GM19240 (cell line): ENCODE results near the gene ARHGEF28.

Experiments
- DNase-seq: peaks from one replicate; pipeline ENCODE4 v3.0.0; 2011; ENCODE audit warnings: low spot score; ENCODE audit not compliant: insufficient read length

Gene ARHGEF28

DNA sequence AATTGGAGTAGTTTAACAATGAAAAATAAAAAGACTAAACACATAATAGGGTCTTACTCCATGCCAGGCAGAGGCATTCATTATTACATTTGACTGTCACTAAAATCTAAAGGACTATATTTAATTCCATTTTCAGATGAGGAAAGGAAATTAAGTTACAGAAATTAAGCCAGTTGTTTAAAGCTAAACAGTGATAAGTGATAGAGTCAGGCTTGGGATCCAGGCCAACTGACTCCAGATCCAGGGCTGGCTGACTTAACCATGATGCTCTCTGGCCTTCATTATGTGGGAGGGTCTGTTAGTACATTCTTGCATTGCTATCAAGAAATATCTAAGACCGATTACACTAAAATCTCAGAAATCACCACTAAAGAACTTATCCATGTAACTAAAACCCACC is 107.2 kb downstream of the ARHGEF28 start:
- no peak for DNase-seq

DNA sequence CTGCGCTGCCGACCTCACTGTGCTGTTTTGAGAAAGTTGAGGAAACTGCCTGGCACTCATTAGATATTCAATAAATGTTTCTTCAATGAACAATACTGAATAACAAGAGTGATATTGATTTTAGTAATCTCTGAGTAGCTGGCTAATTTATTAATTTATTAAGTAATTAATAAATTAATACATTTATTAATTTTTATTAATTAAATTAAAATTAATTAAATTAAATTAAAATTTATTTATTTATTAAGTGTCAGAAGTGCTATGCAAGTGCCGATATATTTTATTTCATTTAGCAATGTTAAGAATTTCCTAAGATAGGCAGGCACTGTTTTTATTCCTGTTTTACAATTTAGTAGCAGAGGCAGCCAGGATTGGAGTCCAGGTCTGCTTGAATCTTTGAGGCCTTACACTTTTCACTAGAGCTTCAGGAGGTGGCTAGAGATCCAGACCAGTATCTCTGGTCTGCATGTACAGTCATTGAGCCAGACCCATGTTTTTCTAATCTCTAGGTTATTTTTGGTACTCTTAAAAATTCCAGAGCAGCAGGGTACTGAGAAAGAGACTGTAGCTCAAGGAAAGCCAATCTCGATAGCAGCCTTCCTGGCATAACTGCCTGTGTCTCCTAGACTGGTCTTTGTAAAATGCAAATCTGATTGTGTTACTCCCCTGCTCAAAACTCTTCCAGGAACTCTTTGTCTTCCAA is 109.2 kb downstream of the ARHGEF28 start:
- DNase-seq, result no peak

DNA sequence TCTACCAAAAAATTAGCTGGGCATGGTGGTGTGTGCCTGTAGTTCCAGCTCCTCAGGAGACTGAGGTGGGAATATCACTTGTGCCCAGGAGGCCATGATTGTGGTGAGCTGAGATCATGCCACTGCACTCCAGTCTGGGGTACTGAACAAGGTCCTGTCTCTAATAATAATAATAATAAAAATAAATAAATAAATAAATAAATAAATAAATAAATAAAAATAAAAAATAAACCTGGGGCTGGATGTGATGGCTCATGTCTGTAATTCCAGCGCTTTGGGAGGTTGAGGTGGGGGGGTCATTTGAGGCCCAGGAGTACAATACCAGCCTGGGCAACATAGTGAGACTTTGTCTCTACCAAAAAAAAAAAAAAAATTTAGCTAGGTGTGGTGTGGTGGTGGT is 113.7 kb downstream of the ARHGEF28 start:
- no peak for DNase-seq

DNA sequence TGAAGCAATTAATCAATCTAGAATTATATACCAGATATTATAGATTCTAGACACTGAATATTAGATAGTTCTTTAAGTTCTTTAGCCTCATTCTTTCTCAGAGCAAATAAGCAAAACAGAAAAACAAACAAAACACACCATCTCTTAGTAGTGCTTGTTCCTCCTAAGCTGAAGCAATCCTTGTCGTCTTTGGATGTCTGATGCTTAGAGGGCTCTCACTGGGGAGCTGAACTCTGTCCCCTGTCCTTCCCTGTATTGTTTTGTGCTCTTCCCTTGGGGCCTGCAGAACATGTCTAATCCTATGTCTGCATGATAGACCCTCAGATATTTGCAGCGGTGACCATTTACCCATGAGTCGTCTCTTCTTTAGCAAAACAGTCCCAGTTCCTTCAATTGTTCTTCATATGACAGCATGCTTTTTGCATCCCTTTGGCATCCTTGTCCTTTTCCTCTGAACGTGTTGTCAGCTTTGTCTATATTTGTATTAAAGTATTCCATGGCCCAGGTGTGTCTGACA is 114.3 kb downstream of the ARHGEF28 start:
- DNase-seq, result no peak

DNA sequence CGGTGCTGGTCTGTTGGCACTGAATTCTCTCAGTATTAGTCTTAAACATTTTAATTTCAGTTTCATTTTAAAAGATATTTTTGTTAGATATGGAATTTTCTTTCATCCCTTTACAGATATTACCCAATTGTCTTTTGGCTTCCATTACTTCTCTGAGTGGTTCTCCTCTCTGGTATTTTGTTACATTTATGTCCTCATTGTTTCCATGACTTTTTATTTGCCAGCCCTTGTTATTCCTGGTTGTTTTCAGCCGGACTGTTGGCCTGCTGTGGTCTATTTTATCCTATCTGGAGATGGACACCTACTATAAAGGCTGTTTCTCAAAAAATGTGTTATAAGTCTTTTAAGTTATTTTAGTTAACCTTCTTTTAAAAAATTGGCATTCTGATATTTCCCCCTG is 117.2 kb downstream of the ARHGEF28 start:
- DNase-seq, result no peak

DNA sequence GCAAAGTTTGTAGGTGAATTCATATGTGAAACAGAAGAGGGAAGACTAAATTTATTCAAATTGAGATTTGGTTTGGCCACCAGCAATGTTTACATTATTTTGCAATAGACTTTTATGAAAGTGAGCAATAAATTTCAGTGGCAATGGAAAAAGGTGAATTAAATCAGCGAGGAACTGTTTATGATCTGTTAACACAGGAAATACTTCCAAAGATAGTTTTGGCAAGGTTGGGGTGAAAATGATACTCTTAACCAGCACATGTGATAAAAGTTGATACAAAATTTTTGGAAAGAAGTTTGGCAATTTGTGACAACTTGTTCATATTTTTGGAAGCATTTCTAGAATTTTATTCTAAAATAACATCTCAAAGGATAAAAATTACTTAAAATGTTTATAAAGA is 119.8 kb downstream of the ARHGEF28 start:
- no peak for DNase-seq

DNA sequence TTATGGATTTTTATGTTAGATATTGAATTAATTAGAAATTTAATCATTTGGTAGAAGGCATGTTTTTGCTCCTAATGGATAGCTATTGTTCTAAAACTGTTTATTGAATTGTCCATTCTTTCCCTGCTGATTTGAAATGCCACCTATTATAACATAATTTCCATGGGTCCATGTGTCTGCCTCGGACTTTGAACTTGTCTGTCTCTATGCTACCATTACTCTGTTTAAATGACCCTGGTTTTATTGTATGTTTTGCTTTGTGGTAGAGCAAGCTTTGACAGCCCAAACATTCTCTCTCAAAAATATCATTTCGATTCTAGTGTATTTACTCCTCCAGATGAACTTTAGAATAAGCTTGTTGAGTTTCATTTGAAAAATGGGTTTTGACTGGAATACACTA is 120.6 kb downstream of the ARHGEF28 start:
- no peak for DNase-seq

DNA sequence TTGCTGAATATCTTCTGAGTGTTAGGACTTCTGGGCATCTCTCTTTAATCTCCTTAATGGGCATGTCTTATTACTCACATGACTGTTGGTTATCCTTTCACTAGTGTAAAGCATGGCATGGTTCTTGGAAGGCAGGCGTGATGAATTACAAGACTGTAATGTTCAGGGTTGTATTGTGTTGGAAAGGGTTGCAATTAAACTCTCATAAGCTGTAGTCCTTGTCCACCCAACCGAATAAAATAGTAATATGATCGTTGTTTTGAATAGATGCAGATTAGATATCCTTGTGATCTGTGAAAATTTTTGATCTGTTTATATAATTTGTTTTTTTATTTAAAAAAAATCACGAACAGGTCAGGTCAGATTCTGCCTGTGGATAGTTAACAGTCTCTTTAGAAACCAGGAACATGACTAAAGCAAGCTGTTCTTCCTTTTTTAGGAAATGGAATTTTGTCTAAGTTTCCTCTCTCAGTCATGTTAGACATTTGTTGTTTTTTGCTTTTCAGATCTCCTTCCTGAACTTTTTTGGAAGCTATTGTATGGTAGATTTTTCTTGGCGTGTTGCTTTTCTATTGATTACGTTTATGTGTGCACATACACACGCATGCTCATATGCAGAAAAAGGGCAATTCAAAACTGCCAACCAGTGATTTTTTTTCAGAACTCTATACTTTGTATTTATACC is 121.8 kb downstream of the ARHGEF28 start:
- DNase-seq, result no peak

DNA sequence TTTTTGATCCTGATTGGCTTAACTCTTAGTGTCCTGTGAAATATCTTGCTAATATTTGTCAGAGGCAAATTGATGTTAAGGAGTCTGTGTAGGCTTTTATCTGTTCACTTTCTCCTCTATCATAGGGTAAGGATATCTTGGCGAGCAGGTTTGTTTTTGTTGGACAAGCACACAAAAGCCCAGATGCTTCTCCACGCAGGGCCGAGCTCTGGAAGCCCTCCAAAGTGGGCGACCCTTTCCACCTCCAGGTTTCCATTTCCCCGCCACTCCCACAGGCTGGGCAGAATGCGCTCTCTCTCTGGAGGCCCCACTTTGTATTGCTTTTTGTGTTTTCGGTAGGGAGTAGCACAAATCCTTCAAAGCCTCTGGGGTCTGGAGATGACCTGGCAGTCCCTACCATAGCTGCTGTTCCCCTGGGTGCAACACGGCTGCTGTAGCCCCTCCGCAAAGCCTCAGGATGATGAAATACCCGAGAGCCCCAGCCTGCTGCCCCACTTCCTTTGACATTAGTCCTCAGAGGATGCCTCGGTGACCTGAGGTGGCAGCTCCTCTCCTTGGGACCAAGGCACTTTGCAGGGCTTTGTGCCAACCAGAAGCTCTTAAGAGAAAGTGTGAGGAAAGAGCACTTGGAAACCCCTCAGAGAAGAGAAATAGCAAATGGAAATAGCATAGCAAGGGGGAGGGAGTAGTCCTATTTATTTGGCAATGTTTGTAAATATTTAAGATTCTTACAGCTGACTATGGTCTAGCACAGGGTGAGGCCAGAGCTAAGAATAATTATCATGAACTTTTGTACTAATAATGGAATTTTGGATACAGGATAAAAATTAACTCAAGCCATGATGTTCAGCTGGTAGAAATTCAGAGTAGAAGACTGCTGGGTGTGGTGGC is 122.8 kb downstream of the ARHGEF28 start:
- no peak for DNase-seq

DNA sequence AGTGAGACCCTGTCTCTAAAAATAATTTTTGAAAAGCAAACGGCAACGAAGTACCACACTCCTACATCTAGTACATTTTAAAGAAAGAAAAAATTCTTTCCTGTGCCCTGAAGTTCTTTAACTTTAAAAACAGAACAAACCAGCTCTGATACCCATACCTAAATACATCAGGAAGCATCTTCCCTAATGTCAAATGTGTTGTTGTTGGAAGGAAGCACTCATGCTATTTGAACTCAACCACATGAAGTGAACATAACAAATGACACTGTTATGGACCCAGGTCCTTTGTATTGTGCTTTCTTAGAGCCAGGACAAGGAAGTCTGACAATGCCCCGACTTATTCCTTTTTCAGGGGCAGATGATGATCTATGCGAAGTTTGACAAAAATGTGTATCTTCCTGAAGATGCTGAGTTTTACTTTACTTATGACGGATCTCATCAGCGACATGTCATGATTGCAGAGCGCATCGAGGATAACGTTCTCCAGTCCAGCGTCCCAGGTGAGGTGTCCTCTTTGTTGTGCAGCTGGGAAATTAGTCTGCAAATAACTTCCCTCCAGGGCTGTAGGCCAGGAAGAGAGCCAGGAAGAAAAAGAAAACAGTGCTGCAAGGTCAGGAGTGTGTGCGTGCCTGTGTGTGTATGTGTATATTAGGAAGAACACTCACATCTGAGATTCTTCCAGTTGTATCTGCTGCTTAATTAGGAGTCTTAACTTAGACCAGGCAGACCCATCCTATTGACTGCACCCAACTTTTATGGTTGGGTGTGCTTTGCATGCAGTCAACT is 123.7 kb downstream of the ARHGEF28 start:
- no peak for DNase-seq

DNA sequence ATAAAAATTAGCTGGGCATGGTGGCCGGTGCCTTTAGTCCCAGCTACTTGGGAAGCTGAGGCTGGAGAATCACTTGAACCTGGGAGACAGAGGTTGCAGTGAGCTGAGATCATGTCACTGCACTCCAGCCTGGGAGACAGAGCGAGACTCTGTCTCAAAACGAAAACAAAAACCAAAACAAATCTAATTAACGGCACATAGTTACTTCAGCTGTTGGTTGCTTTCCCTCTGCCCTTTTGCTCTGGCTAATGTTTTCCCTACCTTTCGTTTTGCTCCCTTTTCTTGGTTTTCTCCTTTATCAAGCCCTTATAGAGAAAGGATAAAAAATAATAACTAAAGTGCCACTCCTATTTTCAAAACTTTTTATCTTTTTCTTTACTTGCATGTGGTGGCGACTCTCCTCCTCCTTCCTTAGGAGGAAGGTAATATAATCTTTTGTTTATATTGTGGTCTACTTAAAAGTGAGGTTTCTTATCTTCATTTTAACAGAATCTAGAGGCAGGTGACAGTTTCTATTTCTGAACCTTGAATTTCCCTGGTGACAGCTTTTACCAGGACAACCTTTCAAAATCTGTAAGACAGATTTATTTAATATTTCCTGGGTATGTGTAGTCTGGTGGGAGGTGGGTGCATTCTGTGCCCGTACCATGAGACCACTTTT is 125.4 kb downstream of the ARHGEF28 start:
- no peak for DNase-seq

DNA sequence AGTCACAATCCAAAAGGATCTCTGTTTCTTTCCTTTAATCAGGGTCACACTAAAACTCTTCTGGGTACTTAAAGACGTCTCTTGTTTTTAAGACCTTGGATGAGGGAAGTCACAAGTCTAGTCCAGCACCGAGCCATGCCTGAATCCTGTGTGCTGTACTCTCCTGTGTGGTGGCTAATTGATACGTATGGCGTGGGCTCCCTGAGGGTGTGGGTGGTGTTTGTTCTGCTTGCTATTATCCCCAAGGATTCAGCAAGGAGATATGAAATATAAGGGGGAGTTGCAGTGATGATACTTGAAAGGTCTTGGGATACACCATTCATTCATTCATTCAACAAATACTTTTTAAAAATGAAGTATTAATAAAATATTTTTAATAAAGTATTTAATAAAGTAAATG is 128.3 kb downstream of the ARHGEF28 start:
- no peak for DNase-seq

DNA sequence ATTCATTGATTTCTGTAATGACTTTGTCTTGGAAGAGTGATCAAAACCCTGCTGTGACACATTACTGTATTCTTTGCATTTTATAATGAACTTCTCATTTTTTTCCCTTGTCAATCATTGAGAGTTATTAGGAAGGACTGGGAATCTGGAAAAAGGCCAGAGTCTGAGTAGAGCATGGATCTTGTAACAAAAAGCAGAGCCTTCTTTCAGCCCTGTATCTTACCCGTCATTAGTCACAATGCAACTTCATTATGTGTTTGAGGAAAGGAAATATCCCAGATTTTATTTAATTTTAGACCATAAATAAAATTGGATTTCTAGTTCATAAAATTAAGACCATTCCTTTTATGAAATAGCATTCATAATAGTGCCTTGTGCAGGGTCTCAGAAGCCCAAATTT is 131.4 kb downstream of the ARHGEF28 start:
- no peak for DNase-seq

DNA sequence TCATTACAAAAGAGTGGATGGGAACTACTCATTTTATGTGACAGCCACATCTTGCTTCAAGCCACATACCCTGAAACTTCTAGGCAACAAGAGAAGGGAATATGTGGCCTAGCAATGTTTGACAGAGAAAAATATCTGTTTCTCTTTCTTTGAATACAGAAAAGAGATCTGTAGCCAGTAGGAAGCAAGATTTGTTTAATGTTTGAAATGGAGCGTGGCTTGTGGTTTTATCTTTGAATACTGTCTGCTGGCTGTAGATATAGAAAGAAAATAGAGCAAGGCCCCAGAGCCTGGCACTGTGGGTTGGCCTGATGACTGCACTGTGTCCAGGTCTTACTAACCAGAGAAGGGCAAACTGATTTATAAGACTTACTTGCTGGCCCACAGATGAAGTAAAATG is 133.8 kb downstream of the ARHGEF28 start:
- DNase-seq, result no peak

DNA sequence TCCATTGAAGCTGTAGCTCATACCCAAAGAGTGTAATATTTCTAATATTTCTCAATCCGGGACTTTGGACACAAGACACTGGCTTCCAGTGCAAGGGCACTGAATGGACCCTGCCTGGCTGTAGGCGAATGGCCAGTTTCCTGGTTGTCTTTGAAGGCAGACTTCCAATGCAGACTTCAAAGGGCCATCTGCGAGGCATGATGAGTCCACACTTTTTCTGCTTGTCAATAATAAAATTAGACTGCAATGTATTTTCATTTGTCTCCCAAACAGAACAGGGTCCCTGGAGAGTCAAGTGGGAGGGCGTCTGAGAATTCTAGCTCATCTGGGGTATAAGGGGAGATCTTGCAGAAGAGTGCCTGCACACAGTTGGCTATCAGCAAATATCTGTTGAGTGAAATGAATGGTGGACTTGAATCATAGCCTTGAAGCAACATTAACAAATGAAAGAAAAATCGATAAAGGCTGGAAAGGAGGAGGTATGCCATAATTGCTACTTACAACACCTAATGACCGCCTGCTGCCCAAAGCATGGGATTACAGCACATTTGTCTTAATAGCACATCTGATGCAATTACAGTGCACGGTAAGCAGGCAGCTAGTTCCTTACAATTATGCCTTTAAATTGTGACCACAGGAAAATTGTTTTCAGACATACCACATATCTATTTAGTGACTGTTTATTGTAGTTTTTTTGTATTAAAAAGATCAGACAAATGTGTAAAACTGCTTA is 137.5 kb downstream of the ARHGEF28 start:
- DNase-seq, result no peak

DNA sequence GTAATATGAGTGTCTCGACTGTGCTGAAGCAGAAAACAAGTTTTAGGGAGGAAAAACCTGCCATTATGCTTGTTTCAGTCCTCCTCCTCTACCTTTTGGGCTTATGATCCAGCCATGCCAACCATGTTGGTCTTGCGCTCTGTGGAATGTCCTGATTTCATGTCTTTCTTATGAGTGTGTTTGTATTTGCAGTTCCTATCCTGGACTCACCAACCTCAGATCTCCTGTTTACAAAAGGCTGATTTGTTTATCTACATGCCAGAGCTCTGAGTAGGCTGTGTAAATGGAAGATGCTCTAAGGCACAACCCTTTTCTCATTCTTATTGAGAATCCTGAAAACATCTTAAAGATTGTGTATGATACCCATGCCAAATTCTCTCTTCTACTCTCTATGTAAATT is 138.6 kb downstream of the ARHGEF28 start:
- DNase-seq, result no peak

DNA sequence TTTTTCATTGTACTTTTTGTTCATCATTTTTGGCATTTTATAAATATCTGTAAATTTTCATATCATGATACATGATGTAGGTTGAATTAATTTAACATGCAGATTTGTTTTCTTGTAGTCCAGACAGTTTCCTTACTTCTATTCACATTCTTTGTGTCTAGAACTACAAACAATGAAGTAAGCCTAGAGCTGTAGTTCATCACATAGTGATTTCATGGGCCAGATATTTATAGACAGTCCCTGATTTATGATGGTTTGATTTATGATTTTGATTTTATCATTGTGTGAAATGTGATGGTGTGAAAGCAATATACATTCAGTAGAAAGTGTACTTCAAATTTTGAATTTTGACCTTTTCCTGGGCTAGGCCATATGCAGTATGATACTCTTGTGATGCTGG is 139.0 kb downstream of the ARHGEF28 start:
- no peak for DNase-seq

DNA sequence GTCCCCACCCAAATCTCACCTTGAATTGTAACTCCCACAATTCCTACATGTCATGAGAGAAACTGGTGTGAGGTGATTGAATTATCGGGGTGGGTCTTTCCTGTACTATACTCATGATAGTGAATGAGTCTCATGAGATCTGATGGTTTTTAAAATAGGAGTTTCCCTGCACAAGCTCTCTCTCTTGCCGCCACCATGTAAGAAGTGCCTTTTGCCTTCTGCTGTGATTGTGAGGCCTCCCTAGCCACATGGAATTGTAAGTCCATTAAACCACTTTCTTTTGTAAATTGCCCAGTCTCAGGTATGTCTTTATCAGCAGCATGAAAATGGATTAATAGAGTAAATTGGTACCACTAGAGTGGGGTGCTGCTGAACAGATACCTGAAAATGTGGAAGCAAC is 140.9 kb downstream of the ARHGEF28 start:
- no peak for DNase-seq

DNA sequence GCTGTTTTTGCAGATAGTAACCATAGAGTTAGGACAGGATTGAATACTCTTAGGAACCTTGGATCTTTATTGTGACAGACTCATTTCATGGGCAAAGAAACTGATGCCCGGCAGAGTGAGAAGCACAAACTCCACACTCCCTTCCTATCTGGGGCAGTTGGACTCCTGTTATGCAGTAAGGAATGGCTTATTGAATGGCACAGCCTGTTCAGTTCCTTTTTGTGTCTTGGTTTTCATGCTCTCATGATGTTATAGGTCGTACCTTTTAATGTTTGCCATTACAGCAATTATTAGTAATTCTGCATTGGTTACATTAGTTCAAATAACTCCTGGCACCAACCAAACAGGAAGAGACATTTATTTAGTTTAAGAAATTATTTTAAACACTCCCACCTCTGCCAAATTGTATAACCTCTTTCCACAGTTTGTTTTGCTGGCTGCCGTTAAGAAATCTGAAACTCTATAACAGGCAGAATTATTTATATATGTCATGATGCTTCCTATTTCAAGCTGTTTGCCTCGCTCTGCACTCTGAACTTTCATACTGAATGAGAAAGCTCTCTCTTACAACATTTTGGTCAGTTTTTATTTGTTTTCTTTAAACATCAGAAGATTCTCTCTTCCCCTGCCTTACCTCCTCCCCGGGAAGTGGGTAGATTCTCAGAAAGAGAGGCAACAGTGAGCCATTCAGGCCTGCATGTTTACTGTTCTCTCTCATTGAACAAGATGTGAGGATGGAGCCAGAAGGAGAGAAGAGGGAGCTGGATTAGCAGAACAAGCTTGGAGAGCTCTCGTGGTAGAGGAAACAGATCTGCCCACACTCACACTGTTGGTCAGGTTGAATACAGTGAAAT is 144.4 kb downstream of the ARHGEF28 start:
- no peak for DNase-seq
